Measurements from ENCODE around the gene ZNF35.

The ZNF35 gene

DNA sequence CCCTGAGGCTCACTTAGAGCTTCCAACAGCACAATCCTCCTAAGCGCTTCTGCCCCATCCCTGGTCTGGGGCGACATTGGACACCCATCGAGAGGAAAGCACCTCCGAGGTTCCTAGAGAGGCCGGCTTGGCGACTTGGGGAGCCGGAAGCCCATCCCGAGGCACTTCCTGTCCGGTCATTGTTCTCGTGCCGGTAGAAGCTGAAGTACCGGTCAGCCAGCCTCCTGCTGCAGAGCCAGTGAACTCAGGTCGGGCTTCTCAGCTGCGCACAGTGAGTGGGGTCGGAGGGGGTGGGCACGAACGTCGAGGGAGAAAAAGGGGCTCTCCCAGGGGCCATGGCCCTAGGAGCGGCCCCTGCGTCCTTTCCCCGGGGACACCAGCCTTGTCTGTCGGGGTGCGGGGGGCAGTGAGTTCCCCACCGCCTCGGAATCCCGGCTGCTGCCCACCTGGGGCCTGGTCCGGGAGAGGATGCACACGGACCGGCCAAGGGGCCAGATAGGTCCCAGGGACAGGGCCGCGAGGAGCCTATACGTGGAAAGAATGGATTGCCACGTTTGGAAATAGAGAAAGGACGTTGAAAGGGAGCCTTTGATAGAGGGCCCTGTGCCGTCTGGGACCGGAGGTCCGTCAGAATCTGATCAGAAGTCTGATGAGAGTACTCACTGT is at the start of gene ZNF35:
Gene ZNF35, plus strand, starts transcription at position 169 of the 666 bp plus-strand sequence. CDS start 2,336 bp downstream, outside the sequence.
- TF ChIP-seq RAD21 (IDR thresholded peaks at IDR 0.05; ENCODE audit: low read depth) = 0 out of 2 replicates have a peak, but pooled peaks have one; percentile 3
- peak; percentile 95 for TF ChIP-seq TAF1 (IDR thresholded peaks at IDR 0.05; ENCODE audit: low read depth)
- TF ChIP-seq, protein P1, sequence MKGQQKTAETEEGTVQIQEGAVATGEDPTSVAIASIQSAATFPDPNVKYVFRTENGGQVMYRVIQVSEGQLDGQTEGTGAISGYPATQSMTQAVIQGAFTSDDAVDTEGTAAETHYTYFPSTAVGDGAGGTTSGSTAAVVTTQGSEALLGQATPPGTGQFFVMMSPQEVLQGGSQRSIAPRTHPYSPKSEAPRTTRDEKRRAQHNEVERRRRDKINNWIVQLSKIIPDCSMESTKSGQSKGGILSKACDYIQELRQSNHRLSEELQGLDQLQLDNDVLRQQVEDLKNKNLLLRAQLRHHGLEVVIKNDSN (IDR thresholded peaks at IDR 0.05) = no peak
- TF ChIP-seq YY1 (IDR thresholded peaks at IDR 0.05; ENCODE audit: low read depth) = peak; percentile 70
- peak; percentile 55; the same call in 1 of the 2 replicates for TF ChIP-seq TCF12 (IDR thresholded peaks at IDR 0.05; ENCODE audit: low read depth)
- TF ChIP-seq TEAD4 (IDR thresholded peaks at IDR 0.05) = no peak
- TF ChIP-seq, protein P2, sequence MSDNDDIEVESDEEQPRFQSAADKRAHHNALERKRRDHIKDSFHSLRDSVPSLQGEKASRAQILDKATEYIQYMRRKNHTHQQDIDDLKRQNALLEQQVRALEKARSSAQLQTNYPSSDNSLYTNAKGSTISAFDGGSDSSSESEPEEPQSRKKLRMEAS (IDR thresholded peaks at IDR 0.05) = peak; percentile 78
- no peak for TF ChIP-seq EGR1 (IDR thresholded peaks at IDR 0.05)

DNA sequence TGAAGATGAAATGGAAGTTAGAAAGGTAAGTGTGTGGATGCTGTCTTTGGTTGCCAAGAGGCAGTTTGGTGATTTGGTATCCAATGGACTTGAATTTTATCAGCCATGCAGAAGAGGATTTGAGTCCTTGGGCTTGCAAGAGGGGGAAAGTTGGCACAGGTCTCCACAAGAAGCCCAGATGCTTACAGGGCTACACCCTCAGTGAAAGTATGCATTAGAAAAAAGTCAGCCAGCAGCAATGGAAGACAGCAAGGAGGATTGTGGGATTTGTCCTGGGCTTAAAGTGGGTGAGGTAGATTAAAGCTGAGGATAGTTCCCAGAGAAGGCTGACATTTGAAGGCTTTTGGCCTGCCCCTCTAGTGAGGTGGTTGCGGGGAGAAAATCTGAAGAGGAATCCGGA is 46.8 kb upstream of the ZNF35 start:
- TF ChIP-seq TAF1 (IDR thresholded peaks at IDR 0.05; ENCODE audit: low read depth) = no peak
- TF ChIP-seq EGR1 (IDR thresholded peaks at IDR 0.05) = no peak
- TF ChIP-seq, protein P2 (IDR thresholded peaks at IDR 0.05) = no peak
- TF ChIP-seq TCF12 (IDR thresholded peaks at IDR 0.05; ENCODE audit: low read depth) = no peak
- TF ChIP-seq, protein P3, sequence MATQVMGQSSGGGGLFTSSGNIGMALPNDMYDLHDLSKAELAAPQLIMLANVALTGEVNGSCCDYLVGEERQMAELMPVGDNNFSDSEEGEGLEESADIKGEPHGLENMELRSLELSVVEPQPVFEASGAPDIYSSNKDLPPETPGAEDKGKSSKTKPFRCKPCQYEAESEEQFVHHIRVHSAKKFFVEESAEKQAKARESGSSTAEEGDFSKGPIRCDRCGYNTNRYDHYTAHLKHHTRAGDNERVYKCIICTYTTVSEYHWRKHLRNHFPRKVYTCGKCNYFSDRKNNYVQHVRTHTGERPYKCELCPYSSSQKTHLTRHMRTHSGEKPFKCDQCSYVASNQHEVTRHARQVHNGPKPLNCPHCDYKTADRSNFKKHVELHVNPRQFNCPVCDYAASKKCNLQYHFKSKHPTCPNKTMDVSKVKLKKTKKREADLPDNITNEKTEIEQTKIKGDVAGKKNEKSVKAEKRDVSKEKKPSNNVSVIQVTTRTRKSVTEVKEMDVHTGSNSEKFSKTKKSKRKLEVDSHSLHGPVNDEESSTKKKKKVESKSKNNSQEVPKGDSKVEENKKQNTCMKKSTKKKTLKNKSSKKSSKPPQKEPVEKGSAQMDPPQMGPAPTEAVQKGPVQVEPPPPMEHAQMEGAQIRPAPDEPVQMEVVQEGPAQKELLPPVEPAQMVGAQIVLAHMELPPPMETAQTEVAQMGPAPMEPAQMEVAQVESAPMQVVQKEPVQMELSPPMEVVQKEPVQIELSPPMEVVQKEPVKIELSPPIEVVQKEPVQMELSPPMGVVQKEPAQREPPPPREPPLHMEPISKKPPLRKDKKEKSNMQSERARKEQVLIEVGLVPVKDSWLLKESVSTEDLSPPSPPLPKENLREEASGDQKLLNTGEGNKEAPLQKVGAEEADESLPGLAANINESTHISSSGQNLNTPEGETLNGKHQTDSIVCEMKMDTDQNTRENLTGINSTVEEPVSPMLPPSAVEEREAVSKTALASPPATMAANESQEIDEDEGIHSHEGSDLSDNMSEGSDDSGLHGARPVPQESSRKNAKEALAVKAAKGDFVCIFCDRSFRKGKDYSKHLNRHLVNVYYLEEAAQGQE (IDR thresholded peaks at IDR 0.05; ENCODE audit: low read depth) = no peak
- TF ChIP-seq FOXM1 (IDR thresholded peaks at IDR 0.05; ENCODE audit: borderline replicate concordance, low read depth) = no peak
- no peak for TF ChIP-seq TEAD4 (IDR thresholded peaks at IDR 0.05)
- TF ChIP-seq RAD21 (IDR thresholded peaks at IDR 0.05; ENCODE audit: low read depth) = no peak
- TF ChIP-seq, protein P1 (IDR thresholded peaks at IDR 0.05) = no peak
- TF ChIP-seq NFIC (IDR thresholded peaks at IDR 0.05) = no peak
- TF ChIP-seq CREB1 (IDR thresholded peaks at IDR 0.05; ENCODE audit: low read depth) = no peak
- TF ChIP-seq ZBTB7A (IDR thresholded peaks at IDR 0.05; ENCODE audit: low read depth) = no peak
- TF ChIP-seq CEBPB (IDR thresholded peaks at IDR 0.05) = no peak
- no peak for TF ChIP-seq EP300 (IDR thresholded peaks at IDR 0.05; ENCODE audit: borderline replicate concordance)
- no peak for TF ChIP-seq YY1 (IDR thresholded peaks at IDR 0.05; ENCODE audit: low read depth)

DNA sequence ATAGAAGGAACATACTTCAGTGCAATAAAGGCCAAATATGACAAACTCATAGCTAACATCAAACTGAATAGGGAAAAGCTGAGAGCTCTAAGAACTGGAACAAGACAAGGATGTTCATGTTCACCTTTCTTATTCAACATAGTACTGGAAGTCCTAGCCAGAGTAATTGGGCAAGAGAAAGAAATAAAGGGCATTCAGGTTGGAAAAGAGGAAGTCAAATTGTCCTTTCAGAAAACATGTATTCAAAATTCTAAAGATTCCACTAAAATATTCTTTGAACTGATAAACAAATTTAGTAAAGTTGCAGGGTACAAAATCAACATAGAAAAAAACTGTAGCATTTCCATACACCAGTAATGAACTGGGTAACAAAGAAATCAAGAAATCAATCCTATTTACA is 35.9 kb upstream of the ZNF35 start:
- TF ChIP-seq, protein P3 (IDR thresholded peaks at IDR 0.05; ENCODE audit: low read depth) = no peak
- TF ChIP-seq RAD21 (IDR thresholded peaks at IDR 0.05; ENCODE audit: low read depth) (no peak), ZBTB7A (IDR thresholded peaks at IDR 0.05; ENCODE audit: low read depth) (no peak), FOXM1 (IDR thresholded peaks at IDR 0.05; ENCODE audit: borderline replicate concordance, low read depth) (no peak)

DNA sequence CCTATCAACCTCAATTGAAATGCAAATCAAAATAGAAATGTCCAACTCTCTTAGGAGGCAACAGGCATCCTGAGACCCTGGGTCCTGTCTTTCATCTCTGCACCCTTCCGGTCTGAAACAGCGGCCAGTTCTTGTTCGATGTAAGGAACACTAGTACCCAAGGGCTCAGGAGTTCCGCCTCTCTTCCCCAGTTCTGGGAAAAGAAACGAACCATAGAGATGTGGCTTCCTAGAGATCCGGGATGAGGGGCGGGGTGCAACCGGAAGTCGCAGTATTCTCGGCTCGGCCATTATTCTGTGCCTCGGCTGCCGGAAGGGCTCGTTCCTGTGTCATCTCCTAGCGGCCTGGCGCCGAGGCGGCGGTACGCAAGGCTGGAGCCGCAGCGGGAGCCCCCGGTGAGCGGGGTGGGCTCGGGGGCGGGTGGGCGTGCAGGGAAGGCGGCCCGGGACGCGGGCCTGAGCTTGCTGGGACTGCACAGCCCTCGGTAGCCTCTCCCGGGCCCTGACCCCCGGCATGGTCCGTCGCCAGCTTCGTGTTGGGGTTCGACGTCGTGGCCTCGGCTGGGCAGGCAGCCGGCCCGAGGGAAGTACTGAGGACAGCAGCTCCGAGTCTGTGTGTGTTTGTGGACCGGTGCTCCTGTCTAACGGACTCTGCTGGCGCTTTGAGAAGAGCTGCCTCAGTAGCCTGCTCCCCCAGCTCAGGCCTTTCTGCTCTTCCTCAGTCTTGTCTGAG is 23.6 kb upstream of the ZNF35 start, which contains the start of gene ZNF197:
Gene ZNF197, plus strand, starts transcription at position 288 of the 732 bp plus-strand sequence. CDS start 4,119 bp downstream, outside the sequence.
- TF ChIP-seq CEBPB (IDR thresholded peaks at IDR 0.05) (no peak), TEAD4 (IDR thresholded peaks at IDR 0.05) (no peak), EP300 (IDR thresholded peaks at IDR 0.05; ENCODE audit: borderline replicate concordance) (no peak), CREB1 (IDR thresholded peaks at IDR 0.05; ENCODE audit: low read depth) (no peak), RAD21 (IDR thresholded peaks at IDR 0.05; ENCODE audit: low read depth) (no peak), ZBTB7A (IDR thresholded peaks at IDR 0.05; ENCODE audit: low read depth) (no peak), TAF1 (IDR thresholded peaks at IDR 0.05; ENCODE audit: low read depth) (peak; percentile 83), TCF12 (IDR thresholded peaks at IDR 0.05; ENCODE audit: low read depth) (0 out of 2 replicates have a peak, but pooled peaks have one; percentile 15), YY1 (IDR thresholded peaks at IDR 0.05; ENCODE audit: low read depth) (peak; percentile 90), FOXM1 (IDR thresholded peaks at IDR 0.05; ENCODE audit: borderline replicate concordance, low read depth) (no peak), EGR1 (IDR thresholded peaks at IDR 0.05) (no peak), NFIC (IDR thresholded peaks at IDR 0.05) (no peak)
- TF ChIP-seq, protein P3 (IDR thresholded peaks at IDR 0.05; ENCODE audit: low read depth) = peak; percentile 55
- TF ChIP-seq, protein P1 (IDR thresholded peaks at IDR 0.05) = no peak
- TF ChIP-seq, protein P2 (IDR thresholded peaks at IDR 0.05) = peak; percentile 43; the same call in 1 of the 2 replicates
